GM21515 (cell line): ENCODE measurements around the gene UBE3C.
"Not testable (repeated sequence)": the region's sequence is repeated elsewhere in the genome, so short reads cannot be mapped to it uniquely, and the experiment has no call there.

Experiments used
- ATAC-seq: cut with Tn5 transposase; IDR thresholded peaks from one replicate; pipeline ENCODE4 v1.9.1; 2021; ENCODE audit not compliant: unreplicated experiment

The UBE3C gene

GRCh38 chr7:157129907-157130460 lies 8.7 kb upstream of the UBE3C start:
- no peak for ATAC-seq

- ATAC-seq = not testable (repeated sequence)
Measured at GRCh38 chr7:157130849-157131248, 7.9 kb upstream of the UBE3C start.

DNA sequence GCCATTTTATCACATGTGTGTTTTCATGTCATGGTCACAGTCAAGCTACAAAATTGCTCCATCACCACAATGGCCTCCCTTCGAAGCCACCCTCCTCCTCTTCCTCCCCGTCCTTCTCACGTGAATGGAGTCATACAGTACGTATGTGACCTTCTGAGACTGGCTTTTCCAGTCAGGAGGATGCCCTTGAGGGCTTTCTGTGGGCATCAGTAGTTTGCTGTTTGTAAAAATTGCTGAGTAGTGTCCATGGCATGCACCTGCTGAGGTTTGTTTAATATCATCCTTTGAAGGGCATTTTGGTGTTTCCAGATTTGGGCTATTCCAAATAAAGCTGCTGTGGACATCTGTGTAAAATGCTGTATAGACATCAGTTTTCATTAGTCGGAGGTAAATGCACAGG lies 5.9 kb upstream of the UBE3C start:
- ATAC-seq = no peak

DNA sequence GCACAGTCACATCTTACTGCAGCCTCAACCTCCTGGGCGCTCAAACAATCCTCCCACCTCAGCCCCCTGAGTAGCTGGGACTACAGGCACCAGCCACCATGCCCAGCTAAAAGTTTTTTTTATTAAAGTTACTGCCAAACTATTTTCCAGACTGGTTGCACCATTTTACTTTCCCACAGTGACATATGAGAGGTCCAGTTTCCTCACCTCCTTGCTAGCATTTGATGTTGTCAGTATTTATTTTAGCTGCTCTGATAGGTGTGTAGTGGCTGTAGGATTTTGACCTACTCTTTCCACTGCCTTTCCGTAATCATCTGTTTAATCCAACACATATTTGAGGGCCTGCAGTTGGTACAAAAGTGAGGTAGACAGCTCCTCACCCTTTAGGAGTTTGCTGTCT lies 5.4 kb upstream of the UBE3C start:
- no peak for ATAC-seq

- ATAC-seq = no peak
Measured at GRCh38 chr7:157136372-157136771, 2.4 kb upstream of the UBE3C start.

DNA sequence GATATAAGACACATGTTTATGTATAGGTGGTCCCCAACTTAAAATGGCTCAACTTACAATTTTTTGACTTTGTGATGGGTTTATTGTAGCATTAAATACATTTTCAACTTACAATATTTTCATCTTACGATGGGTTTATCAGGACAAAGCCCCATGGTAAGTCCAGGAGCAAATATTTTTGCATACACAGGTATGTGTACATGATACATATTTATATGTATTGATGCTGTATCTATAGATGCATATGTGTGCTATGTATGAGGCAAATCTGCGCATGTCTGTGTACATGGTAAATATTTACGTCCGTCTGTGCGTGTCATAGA lies 664 bp upstream of the UBE3C start:
- no peak for ATAC-seq

DNA sequence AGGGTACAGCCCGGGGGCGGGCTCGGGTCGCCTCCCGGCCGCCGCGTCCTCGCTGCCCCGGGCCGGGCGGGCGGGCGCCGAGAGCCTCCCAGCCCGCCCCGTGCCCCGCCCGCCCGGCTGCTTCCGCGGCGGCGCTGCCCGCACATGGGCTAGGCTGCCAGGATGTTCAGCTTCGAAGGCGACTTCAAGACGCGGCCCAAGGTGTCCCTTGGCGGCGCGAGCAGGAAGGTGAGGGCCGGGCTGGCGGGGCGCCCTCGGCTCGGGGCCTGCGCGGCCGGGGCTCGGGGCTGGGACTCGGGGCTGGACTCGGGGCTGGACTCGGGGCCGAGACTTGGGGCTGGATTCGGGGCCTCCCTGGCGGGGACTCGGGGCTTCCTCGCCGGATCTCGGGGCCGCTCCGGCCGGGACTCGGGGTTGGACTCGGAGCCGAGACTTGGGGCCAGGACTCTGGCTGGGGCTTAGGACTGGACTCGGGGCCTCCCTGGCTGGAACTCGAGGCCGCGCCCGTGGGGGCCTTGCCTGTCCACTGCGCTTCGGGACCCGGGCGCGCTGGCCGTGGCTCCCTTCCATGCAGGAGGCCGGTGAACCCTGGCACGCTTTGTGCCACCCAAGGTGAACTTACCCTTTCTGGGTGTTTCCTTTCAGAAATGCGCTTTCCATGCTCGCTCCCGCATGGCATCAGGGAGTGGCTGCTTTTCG lies 534 bp downstream of the UBE3C start:
- peak; percentile 41 for ATAC-seq

DNA sequence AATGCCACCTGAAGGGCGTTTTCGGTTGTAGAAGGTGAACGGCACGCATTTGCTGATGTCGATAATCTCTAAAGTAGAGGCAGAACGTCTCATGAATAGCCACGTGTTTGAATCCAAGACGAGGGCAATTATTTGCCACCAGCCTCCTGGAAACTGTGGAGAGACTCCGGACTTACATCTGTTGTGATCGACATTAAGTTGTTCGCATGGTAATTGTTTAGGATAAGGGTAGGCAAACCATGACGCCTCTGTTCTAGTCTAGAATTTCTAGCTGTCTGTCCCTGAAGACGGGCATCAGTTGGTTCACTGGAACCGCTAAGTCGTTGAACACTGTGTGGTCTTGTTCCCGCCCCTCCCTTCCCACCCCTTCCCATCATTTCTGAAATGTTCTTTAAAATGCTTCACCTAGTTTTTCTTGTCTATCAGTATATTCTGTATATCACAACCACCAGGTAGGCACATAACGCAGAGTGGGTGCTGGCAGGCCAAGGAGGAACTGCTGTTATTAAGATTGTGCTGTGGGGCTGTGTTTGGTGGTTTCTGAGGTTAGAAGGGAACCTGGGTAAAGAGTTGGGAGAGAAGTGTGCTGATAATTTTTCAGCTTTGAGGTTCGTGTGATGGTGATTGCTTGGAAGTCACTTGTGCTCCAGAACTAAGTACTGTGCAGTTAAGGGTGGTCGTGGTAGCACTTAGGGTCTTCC lies 1.2 kb downstream of the UBE3C start:
- no peak for ATAC-seq

DNA sequence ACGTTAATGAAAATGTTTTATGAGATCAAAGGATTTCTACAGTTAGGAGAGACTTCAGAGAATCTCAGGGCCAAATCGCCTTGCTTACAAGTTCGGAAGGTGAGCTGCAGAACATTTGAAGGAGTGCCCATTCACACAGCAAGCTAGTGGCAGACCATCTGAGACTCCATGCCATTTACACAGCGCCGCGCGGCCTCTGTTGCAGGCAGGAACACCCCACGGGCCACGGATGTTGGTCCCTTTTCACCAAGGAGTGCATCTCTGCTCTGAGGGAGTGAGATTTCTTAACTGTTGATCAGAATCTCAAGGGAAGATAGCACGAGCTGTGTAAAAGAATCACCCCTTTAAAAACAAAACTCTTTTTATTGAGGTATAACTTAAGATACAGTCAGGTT lies 1.8 kb downstream of the UBE3C start:
- ATAC-seq = no peak

DNA sequence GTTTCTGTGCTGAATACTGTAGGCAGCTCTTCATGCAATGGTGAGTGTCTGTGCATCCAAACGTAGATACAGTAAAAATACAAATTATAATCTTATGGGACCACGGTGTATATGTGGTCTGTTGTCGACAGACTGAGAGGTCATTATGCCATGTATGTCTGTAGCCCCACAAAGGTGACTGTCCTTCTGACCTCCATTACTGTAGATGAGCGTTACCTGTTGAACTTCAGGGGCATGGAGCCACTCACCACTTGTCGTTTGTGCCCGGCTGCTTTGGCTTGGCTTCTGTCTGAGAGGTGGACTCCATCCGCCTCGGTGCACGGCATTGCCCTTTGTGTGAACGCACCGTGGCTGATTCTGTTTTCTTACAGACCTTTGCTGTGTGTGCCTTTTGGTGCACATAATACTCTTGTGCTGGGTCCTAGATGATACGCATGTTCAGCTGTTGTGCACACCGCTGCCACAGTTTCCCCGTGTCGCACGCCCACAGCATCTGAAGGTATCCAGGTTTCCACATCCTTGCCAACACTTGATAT lies 2.9 kb downstream of the UBE3C start:
- no peak for ATAC-seq

GRCh38 chr7:157143788-157144187 lies 5.1 kb downstream of the UBE3C start:
- ATAC-seq = no peak

- ATAC-seq = no peak
Measured at GRCh38 chr7:157149317-157149716, 10.6 kb downstream of the UBE3C start.

DNA sequence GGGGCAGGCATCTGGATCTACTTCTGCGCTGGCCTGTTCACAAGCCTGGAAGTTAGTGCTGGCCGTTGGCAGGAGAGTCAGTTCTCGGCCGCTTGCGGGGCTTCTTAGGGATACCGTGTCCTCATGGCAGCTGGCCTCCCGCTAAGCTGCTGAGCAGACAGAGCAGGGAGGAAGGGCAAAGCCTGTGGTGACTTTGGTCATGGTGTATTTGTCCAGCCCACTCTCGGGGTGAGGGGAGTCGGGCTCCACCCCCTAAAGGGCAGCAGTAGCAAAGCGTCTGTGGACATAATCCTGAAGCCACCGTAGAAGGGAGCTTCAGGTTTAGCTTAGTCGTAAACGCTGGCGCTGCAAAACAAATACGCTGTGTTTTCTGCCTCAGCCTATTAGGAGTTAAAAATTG lies 12.2 kb downstream of the UBE3C start:
- no peak for ATAC-seq

- no peak for ATAC-seq
Measured at GRCh38 chr7:157151626-157152339, 13.1 kb downstream of the UBE3C start.

DNA sequence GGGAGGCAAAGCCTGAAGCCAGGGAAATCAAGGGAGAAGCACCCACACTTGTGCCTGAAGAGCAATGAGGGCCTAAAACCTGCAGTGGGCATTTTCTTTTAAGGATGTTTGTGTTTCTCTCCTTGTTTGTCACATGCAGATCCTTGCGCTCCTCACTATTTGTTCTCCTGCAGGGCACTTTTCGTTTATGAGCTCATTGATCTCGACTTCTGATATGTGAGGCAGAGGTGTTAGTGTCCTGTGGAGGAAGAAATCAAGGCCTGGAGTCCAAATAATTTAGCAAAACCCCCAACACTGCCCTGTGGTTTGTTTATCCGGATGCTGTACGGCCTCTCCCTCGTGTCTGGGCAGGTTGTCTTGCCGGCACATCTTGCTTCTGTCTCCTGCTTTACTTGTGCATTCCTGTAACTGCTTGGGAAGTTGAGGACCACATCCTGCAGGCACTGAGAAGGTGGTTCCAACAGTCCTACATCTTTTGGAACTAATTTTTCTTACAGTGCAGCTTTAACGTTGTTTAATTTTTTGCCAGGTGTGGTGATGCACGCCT lies 13.7 kb downstream of the UBE3C start:
- ATAC-seq = no peak

GRCh38 chr7:157153260-157153659 lies 14.5 kb downstream of the UBE3C start:
- ATAC-seq = no peak

- no peak for ATAC-seq
Measured at GRCh38 chr7:157155959-157156358, 17.2 kb downstream of the UBE3C start.

DNA sequence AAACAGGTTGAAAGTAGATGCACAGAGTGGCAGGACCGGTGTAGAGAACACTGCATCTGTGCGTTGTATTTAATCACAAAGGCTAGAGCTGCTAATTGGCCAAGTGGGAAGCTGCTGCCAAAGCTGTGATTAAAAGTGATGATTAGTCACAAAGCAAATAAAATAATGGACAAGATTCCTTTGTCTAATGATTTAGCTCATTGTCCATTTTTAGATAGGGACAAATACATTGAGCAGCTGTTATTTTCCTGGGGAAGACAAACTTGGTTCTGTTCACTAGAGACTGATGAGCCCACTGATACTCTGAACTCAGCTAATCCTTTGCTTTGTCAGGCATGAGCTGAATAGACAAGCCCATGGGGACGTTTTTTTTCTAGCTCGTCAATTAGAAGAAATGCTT lies 19.7 kb downstream of the UBE3C start:
- ATAC-seq = no peak

- ATAC-seq = not testable (repeated sequence)
Measured at GRCh38 chr7:157159537-157159936, 20.8 kb downstream of the UBE3C start.

GRCh38 chr7:157160433-157160832 lies 21.7 kb downstream of the UBE3C start:
- ATAC-seq = no peak

DNA sequence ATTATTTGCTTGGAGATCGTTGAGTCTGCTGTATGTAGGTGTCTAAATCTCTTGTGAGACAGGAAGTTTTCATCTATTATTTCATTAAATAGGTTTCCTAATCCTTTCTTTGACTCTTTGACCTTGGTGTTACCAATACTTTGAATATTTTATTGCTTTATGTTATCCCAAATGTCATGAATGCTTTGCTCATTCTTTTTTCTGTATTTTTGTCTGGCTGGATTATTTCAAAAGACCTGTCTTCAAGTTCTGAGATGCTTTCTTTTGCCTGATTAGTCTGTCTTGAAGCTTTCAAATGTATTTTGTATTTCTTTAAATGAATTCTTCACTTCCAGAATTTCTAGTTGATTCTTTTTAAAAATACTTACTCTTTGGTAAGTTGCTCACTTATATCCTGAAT lies 27.3 kb downstream of the UBE3C start:
- ATAC-seq = no peak
